MM.1S (cell line): Measurements from ENCODE around the gene ADCY2.

Experiments used
- CTCF ChIP-seq: fragments of 300-600 bp; sonication (generic); IDR thresholded peaks from 2 replicates; pipeline ENCODE4 v1.5.1; 2016; ENCODE audit warnings: antibody characterized with exemption, low read length, mixed read lengths
- EZH2 ChIP-seq: fragments of 300-600 bp; sonication (generic); optimal IDR thresholded peaks from 2 replicates; pipeline ENCODE3; 2017; ENCODE audit warnings: low read depth, mild to moderate bottlenecking, antibody characterized with exemption, low read length, mixed read lengths
- EZH2phosphoT487 ChIP-seq: fragments of 300-600 bp; sonication (generic); IDR thresholded peaks from 2 replicates; pipeline ENCODE4 v1.6.1; 2018; ENCODE audit warnings: antibody characterized with exemption, low read length

GRCh38 chr5:7473668-7474215 lies 77.8 kb downstream of the ADCY2 start:
- no peak for TF ChIP-seq EZH2
- TF ChIP-seq CTCF: no peak
- TF ChIP-seq EZH2phosphoT487: no peak
